ENCODE results near the gene TSNAXIP1. TPM values are rescaled to one million over a fixed set of nuclear protein-coding genes. Genes with fewer than 3 reads are reported as not detected.

Gene TSNAXIP1
- total and polyA plus RNA-seq, 2 experiments from 2014 or later, result 0.97 to 2.4 TPM

GRCh38 chr16:67833415-67834241 lies 26.9 kb downstream of the TSNAXIP1 start:
- Histone ChIP-seq H3K4me3 (peak overlapping the region; percentile 92), H4K20me1 (replicated peaks; ENCODE audit: insufficient read depth) (0 out of 2 replicates have a peak, but pooled peaks cover 3% of the 10 kb centered on the region), H3K4me2 (peak overlapping the region; percentile 99), H3K4me1 (ENCODE audit: insufficient read depth) (0 out of 2 replicates have a peak, but pooled peaks cover 3% of the 10 kb centered on the region), H2AFZ (peak overlapping the region; percentile 84), H3K27me3 (ENCODE audit: insufficient read depth) (no peaks in the 10 kb centered on the region), H3K9me2 (ENCODE audit: insufficient read depth) (no peaks in the 10 kb centered on the region), H3K27ac (ENCODE audit: low read depth) (no peak overlapping the region), H3F3A (replicated peaks; ENCODE audit: low read depth) (no peaks in the 10 kb centered on the region), H3K79me2 (replicated peaks; ENCODE audit: insufficient read depth) (no peaks in the 10 kb centered on the region; the same call in 1 of the 2 replicates), H3K36me3 (ENCODE audit: insufficient read depth) (no peaks in the 10 kb centered on the region)
- Mint-ChIP-seq H3K4me1 (peaks cover 10% of the 10 kb centered on the region), H3K4me3 (peak overlapping the region; percentile 84), H3K27me3 (ENCODE audit: insufficient read depth, low read depth, poor library complexity) (peaks cover 9% of the 10 kb centered on the region), H3K9me3 (no peaks in the 10 kb centered on the region), H3K36me3 (ENCODE audit: low read depth) (peaks cover 25% of the 10 kb centered on the region), H3K27ac (no peak overlapping the region)
- DNase-seq (ENCODE audit: low spot score) (peak; percentile 99), ATAC-seq (peak; percentile 99)
- TF ChIP-seq POLR2AphosphoS5 (IDR thresholded peaks at IDR 0.05; ENCODE audit: low read depth) (peak; percentile 94), EZH2phosphoT487 (IDR thresholded peaks at IDR 0.05; ENCODE audit: unreplicated experiment) (no peak)
- TF ChIP-seq, protein P1, sequence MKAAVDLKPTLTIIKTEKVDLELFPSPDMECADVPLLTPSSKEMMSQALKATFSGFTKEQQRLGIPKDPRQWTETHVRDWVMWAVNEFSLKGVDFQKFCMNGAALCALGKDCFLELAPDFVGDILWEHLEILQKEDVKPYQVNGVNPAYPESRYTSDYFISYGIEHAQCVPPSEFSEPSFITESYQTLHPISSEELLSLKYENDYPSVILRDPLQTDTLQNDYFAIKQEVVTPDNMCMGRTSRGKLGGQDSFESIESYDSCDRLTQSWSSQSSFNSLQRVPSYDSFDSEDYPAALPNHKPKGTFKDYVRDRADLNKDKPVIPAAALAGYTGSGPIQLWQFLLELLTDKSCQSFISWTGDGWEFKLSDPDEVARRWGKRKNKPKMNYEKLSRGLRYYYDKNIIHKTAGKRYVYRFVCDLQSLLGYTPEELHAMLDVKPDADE (IDR thresholded peaks at IDR 0.05), result peak; percentile 94

- Histone ChIP-seq H3K9me2 (ENCODE audit: insufficient read depth) (no peaks in the 10 kb centered on the region), H3K27ac (ENCODE audit: low read depth) (no peak overlapping the region), H3K4me3 (peak overlapping the region; percentile 92), H3K4me2 (peak overlapping the region; percentile 99), H2AFZ (peak overlapping the region; percentile 28), H4K20me1 (replicated peaks; ENCODE audit: insufficient read depth) (0 out of 2 replicates have a peak, but pooled peaks cover 3% of the 10 kb centered on the region), H3K4me1 (ENCODE audit: insufficient read depth) (0 out of 2 replicates have a peak, but pooled peaks cover 3% of the 10 kb centered on the region), H3K36me3 (ENCODE audit: insufficient read depth) (no peaks in the 10 kb centered on the region), H3K27me3 (ENCODE audit: insufficient read depth) (no peaks in the 10 kb centered on the region), H3K79me2 (replicated peaks; ENCODE audit: insufficient read depth) (no peaks in the 10 kb centered on the region; the same call in 1 of the 2 replicates), H3F3A (replicated peaks; ENCODE audit: low read depth) (no peaks in the 10 kb centered on the region)
- peaks cover 11% of the 10 kb centered on the region for H3K27me3 Mint-ChIP-seq (ENCODE audit: insufficient read depth, low read depth, poor library complexity)
- H3K4me3 Mint-ChIP-seq, result peak overlapping the region; percentile 84
- H3K9me3 Mint-ChIP-seq, result no peaks in the 10 kb centered on the region
- DNase-seq (ENCODE audit: low spot score) (no peak), ATAC-seq (no peak)
- H3K27ac Mint-ChIP-seq, result no peak overlapping the region
- H3K36me3 Mint-ChIP-seq (ENCODE audit: low read depth), result peaks cover 20% of the 10 kb centered on the region
- peaks cover 10% of the 10 kb centered on the region for H3K4me1 Mint-ChIP-seq
- TF ChIP-seq ZNF114 (CRISPR knock-in tag; IDR thresholded peaks at IDR 0.05) (no peak), POLR2AphosphoS5 (IDR thresholded peaks at IDR 0.05; ENCODE audit: low read depth) (no peak), CREB1 (CRISPR knock-in tag; IDR thresholded peaks at IDR 0.05; ENCODE audit: low read depth) (no peak), REST (IDR thresholded peaks at IDR 0.05; ENCODE audit: unreplicated experiment) (no peak), EZH2phosphoT487 (IDR thresholded peaks at IDR 0.05; ENCODE audit: unreplicated experiment) (no peak), NANOG (IDR thresholded peaks at IDR 0.05; ENCODE audit: borderline replicate concordance) (no peak)
- TF ChIP-seq, protein P1 (IDR thresholded peaks at IDR 0.05), result no peak
Observed at GRCh38 chr16:67834242-67834614, 27.5 kb downstream of the TSNAXIP1 start.

Data from GM23338 (cell line).